Esophagus squamous epithelium (tissue), 4 donors: ENCODE data around the gene ALG1L2.
"Not testable (repeated sequence)": the region's sequence is repeated elsewhere in the genome, so short reads cannot be mapped to it uniquely, and the experiment has no call there.

ENCODE experiments used
- CTCF ChIP-seq, 6 experiments: fragments of 450-650 bp in 4 of 6; fragments of 200-600 bp in 2 of 6; sonication (generic) in 2 of 6; IDR thresholded peaks; one replicate each; pipeline ENCODE4 v1.5.1; 2016 to 2019; ENCODE audit warnings: antibody characterized with exemption in 6 of 6, mild to moderate bottlenecking in 4 of 6, moderate library complexity in 4 of 6
- POLR2A ChIP-seq, 4 donors: fragments of 450-650 bp; IDR thresholded peaks; one replicate each; pipeline ENCODE4 v1.6.1; 2017; ENCODE audit warnings: antibody characterized with exemption in 4 of 4, mild to moderate bottlenecking in 4 of 4, moderate library complexity in 3 of 4

GRCh38 chr3:130104191-130104590 is 22.6 kb downstream of the ALG1L2 start:
- TF ChIP-seq CTCF, POLR2A (IDR thresholded peaks at IDR 0.05): not testable (repeated sequence)
